ENCODE measurements around the gene EIF4E2.

EIF4E2 gene

DNA sequence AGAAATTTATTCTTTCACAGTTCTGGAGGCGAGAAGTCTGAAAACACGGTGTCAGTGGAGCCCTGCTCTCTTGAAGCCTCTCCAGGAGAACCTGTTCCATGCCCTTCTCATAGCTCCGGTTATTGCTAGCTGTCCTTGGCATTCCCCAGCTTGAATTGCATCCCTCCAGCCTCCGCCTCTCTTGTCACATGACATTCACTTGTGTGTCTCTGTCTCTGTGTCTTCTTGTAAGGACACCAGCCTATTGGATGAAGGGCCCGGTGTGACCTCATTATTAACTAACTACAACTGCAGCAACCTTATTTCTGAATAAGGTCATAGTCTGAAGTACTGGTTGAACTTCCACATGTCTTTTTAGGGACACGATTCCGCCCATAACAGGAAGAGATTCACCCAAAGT lies 34.9 kb upstream of the EIF4E2 start:
- no peak overlapping the region for H3K4me3 ChIP-seq (ENCODE audit: low read depth, low read length)
- TF ChIP-seq, protein P1, sequence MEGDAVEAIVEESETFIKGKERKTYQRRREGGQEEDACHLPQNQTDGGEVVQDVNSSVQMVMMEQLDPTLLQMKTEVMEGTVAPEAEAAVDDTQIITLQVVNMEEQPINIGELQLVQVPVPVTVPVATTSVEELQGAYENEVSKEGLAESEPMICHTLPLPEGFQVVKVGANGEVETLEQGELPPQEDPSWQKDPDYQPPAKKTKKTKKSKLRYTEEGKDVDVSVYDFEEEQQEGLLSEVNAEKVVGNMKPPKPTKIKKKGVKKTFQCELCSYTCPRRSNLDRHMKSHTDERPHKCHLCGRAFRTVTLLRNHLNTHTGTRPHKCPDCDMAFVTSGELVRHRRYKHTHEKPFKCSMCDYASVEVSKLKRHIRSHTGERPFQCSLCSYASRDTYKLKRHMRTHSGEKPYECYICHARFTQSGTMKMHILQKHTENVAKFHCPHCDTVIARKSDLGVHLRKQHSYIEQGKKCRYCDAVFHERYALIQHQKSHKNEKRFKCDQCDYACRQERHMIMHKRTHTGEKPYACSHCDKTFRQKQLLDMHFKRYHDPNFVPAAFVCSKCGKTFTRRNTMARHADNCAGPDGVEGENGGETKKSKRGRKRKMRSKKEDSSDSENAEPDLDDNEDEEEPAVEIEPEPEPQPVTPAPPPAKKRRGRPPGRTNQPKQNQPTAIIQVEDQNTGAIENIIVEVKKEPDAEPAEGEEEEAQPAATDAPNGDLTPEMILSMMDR (IDR thresholded peaks at IDR 0.05; ENCODE audit: borderline replicate concordance, insufficient read depth, low read depth, low read length) = no peak

DNA sequence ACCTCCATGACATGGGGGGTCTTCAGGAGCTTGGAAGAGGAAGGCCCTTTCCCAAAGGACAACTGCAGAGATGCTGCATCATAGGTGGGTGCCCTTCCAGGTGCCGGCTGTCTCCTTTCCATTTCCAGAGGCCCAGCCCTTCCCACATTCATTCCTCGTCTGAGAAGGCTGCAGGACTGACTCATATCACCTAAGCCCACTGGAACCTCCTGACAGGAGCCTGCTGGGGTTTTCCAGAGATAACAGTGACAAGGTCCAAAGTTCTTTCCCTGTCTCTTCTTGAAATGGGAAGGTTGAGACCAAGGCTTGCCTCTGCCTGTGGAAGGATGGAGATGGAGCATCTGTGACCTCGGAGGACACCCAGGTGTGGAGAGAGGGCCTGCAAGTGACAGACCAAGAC lies 33.9 kb upstream of the EIF4E2 start:
- H3K4me3 ChIP-seq (ENCODE audit: low read depth, low read length) = no peak overlapping the region
- TF ChIP-seq, protein P1 (IDR thresholded peaks at IDR 0.05; ENCODE audit: borderline replicate concordance, insufficient read depth, low read depth, low read length) = no peak

DNA sequence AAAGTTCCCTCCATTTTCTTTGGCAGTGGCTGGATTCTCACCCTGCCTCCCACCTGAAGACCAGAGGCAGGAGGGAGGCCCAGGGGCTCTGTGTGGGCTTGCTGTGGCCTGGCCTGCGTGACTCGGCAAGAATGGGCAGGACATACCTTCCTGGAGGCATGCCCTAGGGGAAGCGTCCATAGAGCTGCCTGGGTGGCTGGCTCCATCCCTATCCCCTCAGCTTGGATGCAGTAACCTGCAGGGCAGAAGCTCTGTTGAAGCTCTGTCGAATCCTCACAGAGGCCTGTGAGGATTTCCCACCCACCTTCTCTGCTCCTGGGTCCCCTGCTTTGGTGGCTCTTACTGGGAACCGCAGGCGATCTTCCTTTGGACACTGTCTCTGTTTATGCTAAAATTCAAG lies 31.6 kb upstream of the EIF4E2 start:
- H3K4me3 ChIP-seq (ENCODE audit: low read depth, low read length) = no peak overlapping the region
- TF ChIP-seq, protein P1 (IDR thresholded peaks at IDR 0.05; ENCODE audit: borderline replicate concordance, insufficient read depth, low read depth, low read length) = no peak

DNA sequence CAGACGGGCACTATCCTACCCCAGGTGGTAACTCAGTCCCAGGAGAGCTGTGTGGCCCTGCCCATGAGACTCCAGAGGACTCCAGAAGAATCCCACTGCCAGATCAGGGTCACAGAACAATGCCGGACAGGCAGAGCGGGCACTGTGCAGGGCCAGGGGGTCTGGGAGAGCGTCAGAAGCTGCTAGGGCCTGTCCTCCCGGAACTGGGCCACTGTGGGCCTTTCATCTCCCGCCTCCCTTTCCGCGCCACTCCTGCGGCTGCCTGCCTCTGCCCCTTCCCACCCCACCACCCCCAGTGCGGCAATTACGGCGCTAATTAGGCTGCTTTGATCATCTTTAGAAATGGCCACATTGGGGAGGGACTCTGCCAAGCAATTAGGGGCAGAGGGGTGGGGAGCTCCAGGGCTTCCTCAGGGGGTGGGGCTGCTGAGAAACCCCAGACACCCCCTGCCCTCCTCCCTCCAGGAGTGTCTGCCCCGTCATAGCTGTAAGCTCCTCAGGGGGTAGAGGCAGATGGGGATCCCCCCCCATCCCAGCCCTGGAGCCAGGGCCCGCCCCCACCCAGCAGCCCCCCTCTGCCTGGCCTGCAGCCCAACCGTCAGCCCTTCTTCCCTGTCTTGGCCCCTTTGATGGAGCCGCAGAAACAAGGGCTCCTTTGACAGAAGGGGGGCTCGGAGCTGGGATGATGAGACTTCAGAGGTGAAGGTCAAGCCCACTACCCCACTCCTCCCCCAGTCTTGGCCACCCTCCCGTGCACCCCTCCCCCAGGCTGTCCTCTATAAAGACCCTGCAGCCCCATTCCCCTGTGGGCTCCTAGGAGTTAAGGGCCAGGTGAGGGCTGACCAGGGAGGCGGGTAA lies 30.7 kb upstream of the EIF4E2 start, which contains the start of gene PRSS56:
PRSS56 (plus strand) TSS at position 808 of the 858 bp plus-strand sequence. CDS start 211 bp downstream, outside the sequence.
- no peak within 1 kb of the TSS for H3K4me3 ChIP-seq (ENCODE audit: low read depth, low read length)

DNA sequence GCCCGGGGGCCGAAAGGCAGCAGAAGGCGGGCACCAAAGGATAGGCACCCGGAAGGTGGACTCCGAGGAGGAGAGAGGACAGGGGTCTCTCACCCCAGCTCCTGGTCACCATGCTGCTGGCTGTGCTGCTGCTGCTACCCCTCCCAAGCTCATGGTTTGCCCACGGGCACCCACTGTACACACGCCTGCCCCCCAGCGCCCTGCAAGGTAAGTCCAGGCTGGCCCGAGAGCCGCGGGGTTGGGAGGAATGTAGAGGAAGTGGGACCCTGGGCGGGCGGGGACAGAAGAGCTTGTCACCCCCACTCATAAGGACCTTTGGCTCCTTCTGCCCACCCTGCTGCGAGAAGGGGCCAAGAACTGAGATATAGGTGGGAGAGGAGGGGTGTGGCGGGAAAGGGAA lies 30.0 kb upstream of the EIF4E2 start:
- no peak overlapping the region for H3K4me3 ChIP-seq (ENCODE audit: low read depth, low read length)
- TF ChIP-seq, protein P1 (IDR thresholded peaks at IDR 0.05; ENCODE audit: borderline replicate concordance, insufficient read depth, low read depth, low read length) = no peak

More for the DNA sequence above, 30.7 kb upstream of the EIF4E2 start, which contains the start of gene PRSS56:
- TF ChIP-seq, protein P1 (IDR thresholded peaks at IDR 0.05; ENCODE audit: borderline replicate concordance, insufficient read depth, low read depth, low read length) = no peak

DNA sequence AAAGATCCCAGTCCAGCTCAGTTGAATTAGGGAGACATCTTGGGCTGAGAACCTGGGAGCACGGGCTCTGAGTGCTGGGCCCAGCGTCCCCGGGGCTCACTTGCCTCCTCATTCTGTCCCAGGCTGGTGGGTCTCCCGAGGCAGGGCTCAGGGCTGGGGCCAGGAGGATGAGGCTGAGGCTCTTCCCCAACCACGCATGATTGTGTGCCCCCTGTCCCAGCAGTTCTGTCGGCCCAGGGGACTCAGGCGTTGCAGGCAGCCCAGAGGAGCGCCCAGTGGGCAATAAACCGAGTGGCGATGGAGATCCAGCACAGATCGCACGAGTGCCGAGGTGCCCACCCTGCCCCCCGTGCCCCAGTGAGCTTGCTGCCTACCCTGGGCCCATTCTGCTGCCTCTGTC lies 29.4 kb upstream of the EIF4E2 start:
- H3K4me3 ChIP-seq (ENCODE audit: low read depth, low read length) = no peak overlapping the region
- TF ChIP-seq, protein P1 (IDR thresholded peaks at IDR 0.05; ENCODE audit: borderline replicate concordance, insufficient read depth, low read depth, low read length) = no peak

Measured in GM12875 (cell line).